Measurements from ENCODE around the gene UNC5A.

DNA sequence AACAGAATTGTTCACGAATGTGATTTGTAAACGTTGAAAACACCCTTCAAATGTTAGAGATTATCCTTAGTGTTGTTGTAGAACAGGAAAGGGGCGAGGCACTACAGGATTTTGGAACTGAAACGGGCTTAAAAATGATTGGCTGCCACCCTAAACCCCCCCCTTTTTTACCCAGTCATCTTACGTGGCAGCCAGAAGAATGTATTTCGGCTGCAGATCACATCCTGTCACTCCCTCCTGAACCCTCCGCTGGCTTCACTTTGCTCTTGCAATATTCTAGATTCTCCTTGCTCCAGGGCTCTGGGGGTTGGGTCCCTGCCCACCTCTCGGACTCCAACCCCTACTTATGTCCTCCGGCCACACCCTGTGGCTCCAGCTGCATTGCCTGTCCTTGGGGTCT, 13.9 kb upstream of the UNC5A start:
- TF ChIP-seq, protein P1, sequence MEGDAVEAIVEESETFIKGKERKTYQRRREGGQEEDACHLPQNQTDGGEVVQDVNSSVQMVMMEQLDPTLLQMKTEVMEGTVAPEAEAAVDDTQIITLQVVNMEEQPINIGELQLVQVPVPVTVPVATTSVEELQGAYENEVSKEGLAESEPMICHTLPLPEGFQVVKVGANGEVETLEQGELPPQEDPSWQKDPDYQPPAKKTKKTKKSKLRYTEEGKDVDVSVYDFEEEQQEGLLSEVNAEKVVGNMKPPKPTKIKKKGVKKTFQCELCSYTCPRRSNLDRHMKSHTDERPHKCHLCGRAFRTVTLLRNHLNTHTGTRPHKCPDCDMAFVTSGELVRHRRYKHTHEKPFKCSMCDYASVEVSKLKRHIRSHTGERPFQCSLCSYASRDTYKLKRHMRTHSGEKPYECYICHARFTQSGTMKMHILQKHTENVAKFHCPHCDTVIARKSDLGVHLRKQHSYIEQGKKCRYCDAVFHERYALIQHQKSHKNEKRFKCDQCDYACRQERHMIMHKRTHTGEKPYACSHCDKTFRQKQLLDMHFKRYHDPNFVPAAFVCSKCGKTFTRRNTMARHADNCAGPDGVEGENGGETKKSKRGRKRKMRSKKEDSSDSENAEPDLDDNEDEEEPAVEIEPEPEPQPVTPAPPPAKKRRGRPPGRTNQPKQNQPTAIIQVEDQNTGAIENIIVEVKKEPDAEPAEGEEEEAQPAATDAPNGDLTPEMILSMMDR (conservative IDR thresholded peaks at IDR 0.05) = no peak
- TF ChIP-seq ZFX (IDR thresholded peaks at IDR 0.05) = no peak

Measured in C4-2B (cell line).